Neural crest cell (in vitro differentiated cells): ENCODE measurements around the gene ARHGEF26. TPM values are rescaled to one million over a fixed set of nuclear protein-coding genes. Genes with fewer than 3 reads are reported as not detected.

Experiments
- DNase-seq: peaks from one replicate; pipeline ENCODE4 v3.0.0; 2021; ENCODE audit warnings: low read depth, mixed read lengths, low spot score
- H3K27ac Mint-ChIP-seq: one replicate; pipeline ENCODE4 v1.8.0; 2021; ENCODE audit warnings: mild to moderate bottlenecking, mixed read lengths; ENCODE audit not compliant: unreplicated experiment
- H3K27me3 Mint-ChIP-seq: 2 replicates; pipeline ENCODE4 v1.8.0; 2021; ENCODE audit warnings: low read depth, mild to moderate bottlenecking, mixed read lengths
- H3K36me3 Mint-ChIP-seq: 2 replicates; pipeline ENCODE4 v1.8.0; 2021; ENCODE audit warnings: low read depth, mild to moderate bottlenecking, mixed read lengths
- H3K4me1 Mint-ChIP-seq: 2 replicates; pipeline ENCODE4 v1.8.0; 2021; ENCODE audit warnings: mixed read lengths
- H3K4me3 Mint-ChIP-seq: one replicate; pipeline ENCODE4 v1.8.0; 2021; ENCODE audit warnings: mild to moderate bottlenecking, mixed read lengths
- H3K9me3 Mint-ChIP-seq: 2 replicates; pipeline ENCODE4 v1.8.0; 2021; ENCODE audit warnings: mixed read lengths
- total RNA-seq: library from RNA; stranded (reverse); gene quantifications from 2 replicates; pipeline ENCODE4 v1.2.1, GENCODE V29; 2021
- TF ChIP-seq, protein P1 (sequence below): fragments of 200-600 bp; sonication (generic); conservative IDR thresholded peaks from 2 replicates; pipeline ENCODE4 v1.5.0; 2021; ENCODE audit warnings: antibody characterized with exemption, mild to moderate bottlenecking

Gene ARHGEF26
- total RNA-seq, 1 donor from 2014 or later: 19.3 TPM

DNA sequence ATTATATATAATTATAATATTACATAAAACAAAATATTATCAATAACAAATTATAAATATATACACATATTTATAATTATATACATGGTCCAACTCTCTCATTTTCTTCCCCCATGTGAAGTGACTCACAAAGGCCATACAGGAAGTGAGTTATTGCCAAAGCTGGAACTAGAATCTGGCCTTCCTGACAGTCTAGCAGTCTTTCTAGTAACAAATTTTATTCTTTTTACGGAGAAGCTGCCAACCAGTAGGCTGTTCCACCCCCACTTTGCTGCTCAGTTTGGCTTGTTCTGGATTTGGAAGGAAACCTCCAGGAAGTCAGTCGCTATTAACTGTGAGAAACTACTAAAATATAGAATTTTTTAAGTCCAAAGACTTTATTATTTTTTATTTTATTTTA lies 123.5 kb downstream of the ARHGEF26 start:
- H3K4me1 Mint-ChIP-seq: peaks cover 46% of the 10 kb centered on the region
- no peak for DNase-seq
- H3K27me3 Mint-ChIP-seq: no peaks in the 10 kb centered on the region
- no peak overlapping the region for H3K27ac Mint-ChIP-seq
- TF ChIP-seq, protein P1, sequence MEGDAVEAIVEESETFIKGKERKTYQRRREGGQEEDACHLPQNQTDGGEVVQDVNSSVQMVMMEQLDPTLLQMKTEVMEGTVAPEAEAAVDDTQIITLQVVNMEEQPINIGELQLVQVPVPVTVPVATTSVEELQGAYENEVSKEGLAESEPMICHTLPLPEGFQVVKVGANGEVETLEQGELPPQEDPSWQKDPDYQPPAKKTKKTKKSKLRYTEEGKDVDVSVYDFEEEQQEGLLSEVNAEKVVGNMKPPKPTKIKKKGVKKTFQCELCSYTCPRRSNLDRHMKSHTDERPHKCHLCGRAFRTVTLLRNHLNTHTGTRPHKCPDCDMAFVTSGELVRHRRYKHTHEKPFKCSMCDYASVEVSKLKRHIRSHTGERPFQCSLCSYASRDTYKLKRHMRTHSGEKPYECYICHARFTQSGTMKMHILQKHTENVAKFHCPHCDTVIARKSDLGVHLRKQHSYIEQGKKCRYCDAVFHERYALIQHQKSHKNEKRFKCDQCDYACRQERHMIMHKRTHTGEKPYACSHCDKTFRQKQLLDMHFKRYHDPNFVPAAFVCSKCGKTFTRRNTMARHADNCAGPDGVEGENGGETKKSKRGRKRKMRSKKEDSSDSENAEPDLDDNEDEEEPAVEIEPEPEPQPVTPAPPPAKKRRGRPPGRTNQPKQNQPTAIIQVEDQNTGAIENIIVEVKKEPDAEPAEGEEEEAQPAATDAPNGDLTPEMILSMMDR: no peak
- peaks cover 39% of the 10 kb centered on the region for H3K36me3 Mint-ChIP-seq
- no peak overlapping the region for H3K4me3 Mint-ChIP-seq
- H3K9me3 Mint-ChIP-seq: peaks cover 2% of the 10 kb centered on the region

DNA sequence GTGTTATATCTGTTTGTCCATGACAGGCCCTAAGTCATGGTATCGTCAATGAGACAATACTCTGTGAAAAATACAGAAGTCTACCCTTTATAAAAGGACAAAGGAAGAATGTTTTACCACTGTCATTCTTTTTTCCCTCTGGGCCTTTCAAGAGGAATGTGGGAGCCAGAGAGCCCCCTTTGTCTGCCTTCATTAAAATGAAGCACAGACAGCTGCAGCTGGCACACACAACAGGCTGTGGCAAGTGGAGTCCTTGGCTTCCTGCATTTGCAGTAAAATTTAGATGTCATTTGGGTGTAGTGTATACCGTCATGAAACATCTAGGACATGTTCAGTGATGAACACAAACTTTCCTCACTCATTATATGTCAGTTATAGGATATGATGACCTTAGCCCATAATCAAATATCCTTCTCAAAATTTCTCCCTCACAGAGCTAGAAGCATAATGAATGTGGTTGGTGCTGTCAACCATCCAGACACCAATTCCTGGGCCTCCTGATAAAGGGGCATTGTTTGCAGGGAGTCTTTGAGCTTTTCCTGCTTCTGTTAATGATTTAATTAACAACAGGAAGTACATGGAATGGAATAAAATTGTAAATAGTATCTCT lies 126.7 kb downstream of the ARHGEF26 start:
- peaks cover 32% of the 10 kb centered on the region for H3K36me3 Mint-ChIP-seq
- peaks cover 57% of the 10 kb centered on the region for H3K4me1 Mint-ChIP-seq
- peak overlapping the region; percentile 50 for H3K4me3 Mint-ChIP-seq
- no peaks in the 10 kb centered on the region for H3K9me3 Mint-ChIP-seq
- TF ChIP-seq, protein P1: no peak
- DNase-seq: peak; percentile 5
- peak overlapping the region; percentile 64 for H3K27ac Mint-ChIP-seq
- H3K27me3 Mint-ChIP-seq: no peaks in the 10 kb centered on the region

DNA sequence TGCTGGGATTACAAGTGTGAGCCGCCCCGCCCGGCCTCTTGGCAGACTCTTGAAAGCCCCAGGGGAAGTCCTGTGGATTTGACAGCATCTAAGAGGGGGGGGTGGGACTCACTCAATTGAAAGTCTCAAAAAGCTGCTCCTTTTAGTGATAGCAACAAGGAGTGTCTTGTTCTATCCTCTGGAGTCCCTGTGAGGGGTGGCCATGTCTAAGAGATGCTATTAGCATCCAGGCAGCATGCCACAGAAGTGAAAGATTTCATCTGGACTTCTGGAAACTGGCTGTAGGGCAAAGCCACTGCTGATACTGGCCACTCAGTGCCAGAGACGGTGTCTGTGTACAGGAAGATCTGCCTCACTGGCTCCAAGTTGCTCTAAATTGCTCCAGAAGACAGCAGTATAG lies 129.1 kb downstream of the ARHGEF26 start:
- Mint-ChIP-seq H3K27me3 (no peaks in the 10 kb centered on the region), H3K4me1 (peaks cover 56% of the 10 kb centered on the region), H3K36me3 (peaks cover 26% of the 10 kb centered on the region), H3K9me3 (no peaks in the 10 kb centered on the region), H3K27ac (no peak overlapping the region), H3K4me3 (peak overlapping the region; percentile 36)
- no peak for DNase-seq
- TF ChIP-seq, protein P1: no peak

DNA sequence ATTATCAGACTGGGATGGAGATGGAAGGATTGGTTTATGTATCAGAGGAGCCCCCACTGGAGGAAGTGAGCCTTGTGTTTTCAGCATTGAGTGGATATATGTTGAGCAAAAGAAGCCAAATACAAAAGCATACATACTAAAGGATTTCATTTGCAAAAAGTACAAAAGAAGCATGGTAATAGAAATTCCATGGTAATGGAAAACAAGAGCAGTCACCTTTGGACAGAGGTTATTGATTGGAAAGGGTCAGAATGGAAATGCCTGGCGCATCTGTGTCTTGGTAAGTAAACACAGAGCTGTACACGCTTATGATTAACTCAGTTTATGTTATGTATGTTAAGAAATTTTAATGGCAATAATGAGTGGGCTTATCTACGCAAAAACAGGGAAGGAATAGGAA lies 130.4 kb downstream of the ARHGEF26 start:
- TF ChIP-seq, protein P1: no peak
- Mint-ChIP-seq H3K36me3 (peaks cover 16% of the 10 kb centered on the region), H3K4me1 (peaks cover 53% of the 10 kb centered on the region), H3K27ac (no peak overlapping the region), H3K9me3 (no peaks in the 10 kb centered on the region), H3K4me3 (no peak overlapping the region), H3K27me3 (no peaks in the 10 kb centered on the region)
- no peak for DNase-seq

DNA sequence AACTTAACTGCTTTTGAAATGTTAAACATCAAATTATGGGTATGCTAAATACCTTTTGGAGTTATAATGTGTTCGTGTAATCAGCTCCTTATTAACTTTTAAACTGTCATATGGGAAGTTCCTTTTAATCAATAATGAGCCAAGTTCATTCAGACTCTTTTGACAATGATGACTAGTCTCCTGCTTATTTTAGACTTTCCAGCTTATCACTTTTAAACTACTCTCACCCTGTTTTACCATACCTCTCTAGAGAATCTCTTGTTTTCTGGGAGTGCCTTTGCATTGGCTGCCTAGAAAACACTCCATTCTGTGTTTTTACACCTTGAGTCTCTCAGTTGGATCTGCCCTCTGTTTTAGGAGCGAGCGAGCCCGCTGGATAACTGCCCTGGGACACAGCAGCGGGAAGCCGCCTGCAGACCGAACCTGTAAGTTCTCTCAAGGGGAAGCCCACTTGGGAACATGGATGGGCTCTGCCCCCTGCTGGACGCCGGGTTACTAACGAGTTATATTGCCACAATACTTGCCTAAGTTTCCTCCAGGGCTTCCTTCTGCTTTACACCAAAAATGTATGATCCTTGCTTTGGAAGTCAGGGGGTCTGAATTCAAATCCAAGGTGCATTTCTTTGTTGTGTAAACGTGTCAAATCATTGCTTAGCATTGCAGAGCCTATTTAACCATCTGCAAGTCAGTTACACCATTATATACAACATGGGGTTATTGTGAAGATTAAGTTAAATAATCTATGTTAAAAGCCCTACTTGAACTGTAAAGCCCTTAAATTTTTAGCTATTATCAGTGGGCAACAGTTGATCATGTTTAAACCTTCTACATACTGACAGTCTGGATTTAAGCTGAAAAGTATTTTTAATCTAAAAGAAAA lies 131.8 kb downstream of the ARHGEF26 start:
- H3K9me3 Mint-ChIP-seq: no peaks in the 10 kb centered on the region
- peaks cover 39% of the 10 kb centered on the region for H3K4me1 Mint-ChIP-seq
- peak; percentile 93 for DNase-seq
- TF ChIP-seq, protein P1: peak; percentile 98
- H3K4me3 Mint-ChIP-seq: peak overlapping the region; percentile 43
- no peaks in the 10 kb centered on the region for H3K27me3 Mint-ChIP-seq
- peaks cover 16% of the 10 kb centered on the region for H3K36me3 Mint-ChIP-seq
- H3K27ac Mint-ChIP-seq: no peak overlapping the region
